ENCODE measurements around the gene SGTB. TPM values are rescaled to one million over a fixed set of nuclear protein-coding genes. Genes with fewer than 3 reads are reported as not detected.

Gene SGTB
- polyA plus RNA-seq, 4 donors = 0.81 to 2.2 (median 2.1) TPM; not detected in 1

- Histone ChIP-seq H3K4me3 (ENCODE audit: low read depth in 1 of 3, low read length in 3 of 3) (no peak overlapping the region), H3K27ac (ENCODE audit: low read depth in 1 of 3, low read length in 2 of 3) (no peak overlapping the region), H3K4me1 (ENCODE audit: control insufficient read depth in 3 of 3, insufficient read depth in 2 of 3, low read depth in 1 of 3, low read length in 2 of 3) (no peaks in the 10 kb centered on the region), H3K9me3 (ENCODE audit: control insufficient read depth in 2 of 2, insufficient read depth in 1 of 2, low read depth in 1 of 2, low read length in 1 of 2) (peaks cover 0 to 11% of the 10 kb centered on the region in 2 donors), H3K36me3 (ENCODE audit: control insufficient read depth in 3 of 3, insufficient read depth in 2 of 3, low read depth in 1 of 3, low read length in 3 of 3) (peaks cover 0 to 6% (median 0%) of the 10 kb centered on the region in 3 donors), H3K27me3 (ENCODE audit: control insufficient read depth in 3 of 3, insufficient read depth in 3 of 3, low read length in 3 of 3) (no peaks in the 10 kb centered on the region)
- DNase-seq (no peak), FAIRE-seq (no peak)
- 92 to 100% (median 98%) methylated on average over 1 of the region's 1 CpG for WGBS, 3 donors
Measured at GRCh38 chr5:65765582-65765981, 43.7 kb upstream of the SGTB start.

GRCh38 chr5:65762234-65762633, 40.3 kb upstream of the SGTB start:
- Histone ChIP-seq H3K4me1 (ENCODE audit: control insufficient read depth in 3 of 3, insufficient read depth in 2 of 3, low read depth in 1 of 3, low read length in 2 of 3) (no peaks in the 10 kb centered on the region), H3K27me3 (ENCODE audit: control insufficient read depth in 3 of 3, insufficient read depth in 3 of 3, low read length in 3 of 3) (no peaks in the 10 kb centered on the region), H3K4me3 (ENCODE audit: low read depth in 1 of 3, low read length in 3 of 3) (no peak overlapping the region), H3K36me3 (ENCODE audit: control insufficient read depth in 3 of 3, insufficient read depth in 2 of 3, low read depth in 1 of 3, low read length in 3 of 3) (peaks cover 0 to 8% (median 0%) of the 10 kb centered on the region in 3 donors), H3K9me3 (ENCODE audit: control insufficient read depth in 2 of 2, insufficient read depth in 1 of 2, low read depth in 1 of 2, low read length in 1 of 2) (peaks cover 0 to 6% of the 10 kb centered on the region in 2 donors), H3K27ac (ENCODE audit: low read depth in 1 of 3, low read length in 2 of 3) (no peak overlapping the region)
- FAIRE-seq = no peak
- DNase-seq = no peak
- WGBS, 3 donors = 84 to 88% (median 86%) methylated on average over 1 of the region's 1 CpG

GRCh38 chr5:65760504-65761275, 38.8 kb upstream of the SGTB start:
- Histone ChIP-seq H3K4me3 (ENCODE audit: low read depth in 1 of 3, low read length in 3 of 3) (no peak overlapping the region), H3K27me3 (ENCODE audit: control insufficient read depth in 3 of 3, insufficient read depth in 3 of 3, low read length in 3 of 3) (no peaks in the 10 kb centered on the region), H3K36me3 (ENCODE audit: control insufficient read depth in 3 of 3, insufficient read depth in 2 of 3, low read depth in 1 of 3, low read length in 3 of 3) (peaks cover 0 to 3% (median 0%) of the 10 kb centered on the region in 3 donors), H3K27ac (ENCODE audit: low read depth in 1 of 3, low read length in 2 of 3) (no peak overlapping the region), H3K4me1 (ENCODE audit: control insufficient read depth in 3 of 3, insufficient read depth in 2 of 3, low read depth in 1 of 3, low read length in 2 of 3) (no peaks in the 10 kb centered on the region), H3K9me3 (ENCODE audit: control insufficient read depth in 2 of 2, insufficient read depth in 1 of 2, low read depth in 1 of 2, low read length in 1 of 2) (no peaks in the 10 kb centered on the region)
- DNase-seq (peak; percentile 21 to 67), FAIRE-seq (peak; percentile 15)
- WGBS, 3 donors = 59 to 70% (median 66%) methylated on average over 2 of the region's 2 CpGs

- FAIRE-seq (no peak), DNase-seq (no peak)
- no peak overlapping the region for H3K4me3 ChIP-seq (ENCODE audit: low read depth in 1 of 3, low read length in 3 of 3)
- no peak overlapping the region for H3K27ac ChIP-seq (ENCODE audit: low read depth in 1 of 3, low read length in 2 of 3)
- 33 to 70% (median 60%) methylated on average over 4 of the region's 4 CpGs for WGBS, 3 donors
- no peaks in the 10 kb centered on the region for H3K4me1 ChIP-seq (ENCODE audit: control insufficient read depth in 3 of 3, insufficient read depth in 2 of 3, low read depth in 1 of 3, low read length in 2 of 3)
- H3K36me3 ChIP-seq (ENCODE audit: control insufficient read depth in 3 of 3, insufficient read depth in 2 of 3, low read depth in 1 of 3, low read length in 3 of 3) = peaks cover 0 to 3% (median 0%) of the 10 kb centered on the region in 3 donors
- H3K9me3 ChIP-seq (ENCODE audit: control insufficient read depth in 2 of 2, insufficient read depth in 1 of 2, low read depth in 1 of 2, low read length in 1 of 2) = no peaks in the 10 kb centered on the region
- no peaks in the 10 kb centered on the region for H3K27me3 ChIP-seq (ENCODE audit: control insufficient read depth in 3 of 3, insufficient read depth in 3 of 3, low read length in 3 of 3)
Measured at GRCh38 chr5:65758546-65759144, 36.7 kb upstream of the SGTB start.

GRCh38 chr5:65753189-65753588, 31.3 kb upstream of the SGTB start:
- Histone ChIP-seq H3K27ac (ENCODE audit: low read depth in 1 of 3, low read length in 2 of 3) (no peak overlapping the region), H3K36me3 (ENCODE audit: control insufficient read depth in 3 of 3, insufficient read depth in 2 of 3, low read depth in 1 of 3, low read length in 3 of 3) (no peaks in the 10 kb centered on the region), H3K4me1 (ENCODE audit: control insufficient read depth in 3 of 3, insufficient read depth in 2 of 3, low read depth in 1 of 3, low read length in 2 of 3) (peaks cover 0 to 5% (median 0%) of the 10 kb centered on the region in 3 donors), H3K9me3 (ENCODE audit: control insufficient read depth in 2 of 2, insufficient read depth in 1 of 2, low read depth in 1 of 2, low read length in 1 of 2) (peaks cover 0 to 5% of the 10 kb centered on the region in 2 donors), H3K4me3 (ENCODE audit: low read depth in 1 of 3, low read length in 3 of 3) (no peak overlapping the region), H3K27me3 (ENCODE audit: control insufficient read depth in 3 of 3, insufficient read depth in 3 of 3, low read length in 3 of 3) (no peaks in the 10 kb centered on the region)
- FAIRE-seq (no peak), DNase-seq (no peak)
- 78 to 89% (median 86%) methylated on average over 8 of the region's 8 CpGs for WGBS, 3 donors

- H3K27me3 ChIP-seq (ENCODE audit: control insufficient read depth in 3 of 3, insufficient read depth in 3 of 3, low read length in 3 of 3) = no peaks in the 10 kb centered on the region
- H3K4me1 ChIP-seq (ENCODE audit: control insufficient read depth in 3 of 3, insufficient read depth in 2 of 3, low read depth in 1 of 3, low read length in 2 of 3) = peaks cover 0 to 5% (median 0%) of the 10 kb centered on the region in 3 donors
- peaks cover 0 to 5% of the 10 kb centered on the region in 2 donors for H3K9me3 ChIP-seq (ENCODE audit: control insufficient read depth in 2 of 2, insufficient read depth in 1 of 2, low read depth in 1 of 2, low read length in 1 of 2)
- H3K36me3 ChIP-seq (ENCODE audit: control insufficient read depth in 3 of 3, insufficient read depth in 2 of 3, low read depth in 1 of 3, low read length in 3 of 3) = no peaks in the 10 kb centered on the region
- DNase-seq (no peak), FAIRE-seq (no peak)
- 64 to 70% (median 67%) methylated on average over 2 of the region's 2 CpGs for WGBS, 3 donors
- no peak overlapping the region for H3K27ac ChIP-seq (ENCODE audit: low read depth in 1 of 3, low read length in 2 of 3)
- no peak overlapping the region for H3K4me3 ChIP-seq (ENCODE audit: low read depth in 1 of 3, low read length in 3 of 3)
Measured at GRCh38 chr5:65750938-65751337, 29.0 kb upstream of the SGTB start.

GRCh38 chr5:65749956-65750355, 28.0 kb upstream of the SGTB start:
- H3K36me3 ChIP-seq (ENCODE audit: control insufficient read depth in 3 of 3, insufficient read depth in 2 of 3, low read depth in 1 of 3, low read length in 3 of 3) = no peaks in the 10 kb centered on the region
- no peak for DNase-seq
- 94 to 97% (median 96%) methylated on average over 5 of the region's 5 CpGs for WGBS, 3 donors
- no peak for FAIRE-seq
- H3K4me1 ChIP-seq (ENCODE audit: control insufficient read depth in 3 of 3, insufficient read depth in 2 of 3, low read depth in 1 of 3, low read length in 2 of 3) = peaks cover 0 to 11% (median 0%) of the 10 kb centered on the region in 3 donors
- no peak overlapping the region for H3K4me3 ChIP-seq (ENCODE audit: low read depth in 1 of 3, low read length in 3 of 3)
- H3K9me3 ChIP-seq (ENCODE audit: control insufficient read depth in 2 of 2, insufficient read depth in 1 of 2, low read depth in 1 of 2, low read length in 1 of 2) = peaks cover 0 to 5% of the 10 kb centered on the region in 2 donors
- no peaks in the 10 kb centered on the region for H3K27me3 ChIP-seq (ENCODE audit: control insufficient read depth in 3 of 3, insufficient read depth in 3 of 3, low read length in 3 of 3)
- no peak overlapping the region for H3K27ac ChIP-seq (ENCODE audit: low read depth in 1 of 3, low read length in 2 of 3)

- FAIRE-seq (no peak), DNase-seq (no peak)
- Histone ChIP-seq H3K27ac (ENCODE audit: low read depth in 1 of 3, low read length in 2 of 3) (no peak overlapping the region), H3K9me3 (ENCODE audit: control insufficient read depth in 2 of 2, insufficient read depth in 1 of 2, low read depth in 1 of 2, low read length in 1 of 2) (peaks cover 0 to 5% of the 10 kb centered on the region in 2 donors), H3K4me3 (ENCODE audit: low read depth in 1 of 3, low read length in 3 of 3) (no peak overlapping the region), H3K27me3 (ENCODE audit: control insufficient read depth in 3 of 3, insufficient read depth in 3 of 3, low read length in 3 of 3) (no peaks in the 10 kb centered on the region), H3K4me1 (ENCODE audit: control insufficient read depth in 3 of 3, insufficient read depth in 2 of 3, low read depth in 1 of 3, low read length in 2 of 3) (peaks cover 0 to 14% (median 0%) of the 10 kb centered on the region in 3 donors), H3K36me3 (ENCODE audit: control insufficient read depth in 3 of 3, insufficient read depth in 2 of 3, low read depth in 1 of 3, low read length in 3 of 3) (no peaks in the 10 kb centered on the region)
- 93 to 96% (median 94%) methylated on average over 1 of the region's 1 CpG for WGBS, 3 donors
Measured at GRCh38 chr5:65749221-65749844, 27.4 kb upstream of the SGTB start.

Data from small intestine (tissue), 7 donors.